Measurements from ENCODE around the gene SLC44A2.

Gene SLC44A2

GRCh38 chr19:10611907-10612306, 13.4 kb upstream of the SLC44A2 start:
- intact Hi-C loops (cut with DNase I), result no loop called here

GRCh38 chr19:10612499-10613119, 12.7 kb upstream of the SLC44A2 start:
- intact Hi-C loops (cut with DNase I), result no loop called here
- DNase-seq, result peak; percentile 47 to 89 (median 73)

More at GRCh38 chr19:10611907-10612306, 13.4 kb upstream of the SLC44A2 start:
- DNase-seq, result no peak

- intact Hi-C loops (cut with DNase I), result no loop called here
- no peak for DNase-seq
These were observed 9.8 kb upstream of the SLC44A2 start for GRCh38 chr19:10615429-10616023.

DNA sequence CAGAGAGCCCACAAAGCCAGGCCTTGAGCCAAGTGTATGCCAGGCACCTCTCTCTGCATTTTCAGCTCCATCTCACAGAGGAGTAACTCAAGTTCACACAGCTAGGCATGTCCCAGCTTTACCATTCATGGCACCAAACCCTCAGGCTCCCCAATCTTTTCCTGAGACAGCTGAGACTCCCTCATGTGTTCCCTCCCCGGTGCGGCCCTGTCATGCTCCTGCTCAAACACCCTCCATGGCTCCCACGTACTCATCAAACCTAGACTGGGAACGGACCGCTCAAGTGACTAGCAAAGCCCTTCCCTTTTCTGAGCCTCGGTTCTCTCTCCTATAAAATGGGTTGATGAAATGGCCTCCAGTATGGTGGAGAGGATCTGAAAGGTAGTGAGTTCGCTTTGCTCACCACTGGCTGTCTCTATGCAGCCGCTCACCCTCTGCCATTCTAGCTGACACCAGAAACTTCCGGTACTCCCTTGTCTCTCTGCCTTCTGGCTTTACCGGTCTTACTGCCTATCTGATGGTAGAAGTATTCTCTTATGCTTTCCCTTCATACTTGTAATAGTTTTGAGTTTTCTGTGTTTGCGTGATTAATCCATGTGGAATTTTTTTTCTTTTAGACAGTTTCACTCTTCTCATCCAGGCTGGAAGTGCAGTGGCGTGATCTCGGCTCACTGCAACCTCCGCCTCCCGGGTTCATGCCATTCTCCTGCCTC, 7.8 kb upstream of the SLC44A2 start:
- intact Hi-C loops (cut with DNase I), result no loop called here
- DNase-seq, result no peak

GRCh38 chr19:10618846-10619245, 6.5 kb upstream of the SLC44A2 start:
- DNase-seq, result no peak
- intact Hi-C loops (cut with DNase I), result no loop called here

DNA sequence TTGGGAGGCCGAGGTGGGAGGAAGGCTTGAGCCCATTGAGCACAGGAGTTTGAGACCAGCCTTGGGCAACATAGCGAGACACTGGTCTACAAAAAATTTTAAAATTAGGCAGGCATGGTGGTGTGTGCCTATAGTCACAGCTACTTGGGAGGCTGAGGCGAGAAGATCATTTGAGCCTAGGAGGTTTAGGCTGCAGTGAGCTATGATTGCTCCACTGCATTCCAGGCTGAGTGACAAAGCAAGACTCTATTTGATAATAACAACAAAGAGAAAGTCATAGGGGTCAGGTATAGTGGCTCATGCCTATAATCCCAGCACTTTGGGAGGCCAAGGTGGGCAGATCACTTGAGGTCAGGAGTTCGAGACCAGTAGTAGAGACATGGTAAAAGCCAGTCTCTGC, 4.6 kb upstream of the SLC44A2 start:
- intact Hi-C loops (cut with DNase I), result no loop called here

GRCh38 chr19:10621966-10622365, 3.4 kb upstream of the SLC44A2 start:
- intact Hi-C loops (cut with DNase I), result no loop called here
- DNase-seq, result no peak

More for the DNA sequence above, 4.6 kb upstream of the SLC44A2 start:
- DNase-seq, result no peak

GRCh38 chr19:10624585-10624984, 768 bp upstream of the SLC44A2 start:
- intact Hi-C loops (cut with DNase I), result no loop called here
- no peak for DNase-seq

DNA sequence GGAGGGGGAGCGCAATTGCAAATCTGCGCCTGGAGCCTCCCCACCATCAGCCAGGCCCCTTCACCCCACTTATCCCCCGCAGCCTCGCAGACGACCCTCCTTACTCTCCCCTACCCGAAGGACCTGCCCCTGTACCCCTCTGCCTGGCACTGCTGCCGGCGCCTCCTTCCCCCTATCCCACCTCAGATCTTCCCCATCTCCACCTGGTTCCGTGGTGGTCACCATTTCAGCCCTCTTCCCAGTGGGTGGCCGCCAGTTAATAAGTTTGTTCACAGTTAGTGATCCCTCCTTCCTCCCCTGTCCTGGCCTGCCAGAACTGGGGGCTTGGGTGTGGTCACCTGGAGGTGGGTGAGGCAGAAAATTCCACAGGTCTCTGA, 397 bp downstream of the SLC44A2 start:
- intact Hi-C loops (cut with DNase I), result no loop called here
- DNase-seq, result no peak

DNA sequence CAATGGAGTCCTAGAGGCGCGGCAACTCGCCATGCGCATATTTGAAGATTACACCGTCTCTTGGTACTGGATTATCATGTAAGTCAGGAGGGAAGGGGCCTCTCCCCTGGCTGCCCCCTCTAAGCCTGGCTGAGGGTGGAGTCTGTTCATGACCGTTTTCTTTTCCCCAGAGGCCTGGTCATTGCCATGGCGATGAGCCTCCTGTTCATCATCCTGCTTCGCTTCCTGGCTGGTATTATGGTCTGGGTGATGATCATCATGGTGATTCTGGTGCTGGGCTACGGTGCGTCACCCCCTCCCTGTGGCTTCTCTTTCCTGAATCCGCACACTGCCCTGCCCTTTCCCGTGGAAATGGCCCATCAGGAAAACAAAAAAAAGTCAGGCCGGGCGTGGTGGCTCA, 6.5 kb downstream of the SLC44A2 start:
- DNase-seq, result no peak
- intact Hi-C loops (cut with DNase I), result no loop called here

- intact Hi-C loops (cut with DNase I), result no loop called here
- no peak for DNase-seq
These were observed 9.1 kb downstream of the SLC44A2 start for GRCh38 chr19:10634430-10634829.

GRCh38 chr19:10634963-10635362, 9.6 kb downstream of the SLC44A2 start:
- intact Hi-C loops (cut with DNase I), result no loop called here
- DNase-seq, result no peak

DNA sequence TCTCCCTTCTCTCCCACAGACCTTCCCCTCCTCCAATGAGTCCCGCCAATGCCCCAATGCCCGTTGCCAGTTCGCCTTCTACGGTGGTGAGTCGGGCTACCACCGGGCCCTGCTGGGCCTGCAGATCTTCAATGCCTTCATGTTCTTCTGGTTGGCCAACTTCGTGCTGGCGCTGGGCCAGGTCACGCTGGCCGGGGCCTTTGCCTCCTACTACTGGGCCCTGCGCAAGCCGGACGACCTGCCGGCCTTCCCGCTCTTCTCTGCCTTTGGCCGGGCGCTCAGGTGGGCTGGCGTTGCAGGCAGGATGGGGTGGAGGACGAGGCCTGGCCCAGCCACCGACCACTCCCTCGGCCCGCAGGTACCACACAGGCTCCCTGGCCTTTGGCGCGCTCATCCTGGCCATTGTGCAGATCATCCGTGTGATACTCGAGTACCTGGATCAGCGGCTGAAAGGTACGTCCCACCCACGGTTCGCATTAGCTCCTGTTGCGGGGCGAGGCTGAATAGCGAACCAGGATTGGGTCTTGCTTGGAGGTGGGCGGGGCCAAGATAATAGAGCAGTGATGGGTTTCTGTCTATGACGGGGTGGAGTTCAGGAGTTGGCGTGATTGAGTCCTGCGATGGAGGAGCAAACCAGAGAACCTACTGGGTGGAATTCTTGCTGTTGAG, 11.1 kb downstream of the SLC44A2 start:
- intact Hi-C loops (cut with DNase I), result no loop called here
- peak in 4 of 42 donors; percentile 11 to 39 (median 17) for DNase-seq

- peak in 2 of 42 donors; percentile 13 to 51 for DNase-seq
- intact Hi-C loops (cut with DNase I), result no loop called here
These were observed 12.5 kb downstream of the SLC44A2 start for GRCh38 chr19:10637894-10638293.

- DNase-seq, result no peak
- intact Hi-C loops (cut with DNase I), result no loop called here
These were observed 14.5 kb downstream of the SLC44A2 start for GRCh38 chr19:10639836-10640235.

GRCh38 chr19:10640361-10640760, 15.0 kb downstream of the SLC44A2 start:
- intact Hi-C loops (cut with DNase I), result no loop called here
- no peak for DNase-seq

DNA sequence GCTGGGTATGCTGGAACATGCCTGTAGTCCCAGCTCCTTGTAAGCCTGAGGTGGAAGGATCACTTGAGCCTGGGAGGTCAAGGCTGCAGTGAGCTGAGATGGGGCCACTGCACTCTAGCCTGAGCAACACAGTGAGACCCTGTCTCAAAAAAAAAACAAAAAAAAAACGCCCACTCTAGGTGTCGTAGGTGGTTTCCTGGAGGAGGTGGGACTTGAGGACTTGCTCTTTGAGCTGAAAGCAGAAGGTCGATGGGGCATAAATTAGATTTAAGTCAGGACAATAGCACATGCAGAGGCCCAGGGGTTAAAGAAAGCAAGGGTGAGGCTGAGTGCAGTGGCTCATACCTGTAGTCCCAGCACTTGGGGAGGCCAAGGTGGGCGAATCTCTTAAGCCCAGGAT, 15.9 kb downstream of the SLC44A2 start:
- intact Hi-C loops (cut with DNase I), result no loop called here

DNA sequence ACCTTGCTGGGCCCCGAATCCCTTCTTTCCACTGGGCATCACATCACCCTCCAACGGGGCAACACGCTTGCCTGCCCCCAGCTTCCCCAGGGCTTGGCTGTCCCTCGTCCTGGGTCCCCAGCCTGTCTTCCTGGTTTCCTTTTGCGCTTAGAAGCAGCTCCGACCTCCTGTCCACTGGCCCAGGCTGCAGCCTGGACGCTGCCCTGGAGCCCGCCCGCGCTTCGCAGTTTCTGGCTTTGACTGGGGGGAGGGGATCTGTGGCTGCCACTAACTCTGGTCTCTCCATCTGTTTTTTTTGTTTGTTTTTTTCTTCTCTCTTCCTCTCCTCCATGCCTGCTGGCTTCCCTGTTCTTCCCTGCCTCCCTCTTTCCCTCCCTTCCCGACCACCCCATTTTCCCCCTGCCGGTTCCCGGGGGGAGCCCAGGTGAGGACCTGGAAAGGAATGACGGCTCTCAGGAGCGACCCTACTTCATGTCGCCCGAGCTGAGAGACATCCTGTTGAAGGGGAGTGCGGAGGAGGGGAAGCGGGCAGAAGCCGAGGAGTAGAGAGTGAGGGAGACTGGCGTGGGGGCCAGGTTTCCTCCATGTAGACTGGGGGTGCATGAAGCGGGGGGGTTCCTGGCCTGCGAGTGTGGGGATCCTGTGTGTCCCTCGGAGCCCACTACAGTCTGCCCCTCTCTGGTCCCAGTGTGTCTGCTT, 17.3 kb downstream of the SLC44A2 start:
- DNase-seq, result peak in 3 of 42 donors; percentile 18 to 43 (median 21)
- intact Hi-C loops (cut with DNase I), result no loop called here

More for the DNA sequence above, 15.9 kb downstream of the SLC44A2 start:
- no peak for DNase-seq

DNA sequence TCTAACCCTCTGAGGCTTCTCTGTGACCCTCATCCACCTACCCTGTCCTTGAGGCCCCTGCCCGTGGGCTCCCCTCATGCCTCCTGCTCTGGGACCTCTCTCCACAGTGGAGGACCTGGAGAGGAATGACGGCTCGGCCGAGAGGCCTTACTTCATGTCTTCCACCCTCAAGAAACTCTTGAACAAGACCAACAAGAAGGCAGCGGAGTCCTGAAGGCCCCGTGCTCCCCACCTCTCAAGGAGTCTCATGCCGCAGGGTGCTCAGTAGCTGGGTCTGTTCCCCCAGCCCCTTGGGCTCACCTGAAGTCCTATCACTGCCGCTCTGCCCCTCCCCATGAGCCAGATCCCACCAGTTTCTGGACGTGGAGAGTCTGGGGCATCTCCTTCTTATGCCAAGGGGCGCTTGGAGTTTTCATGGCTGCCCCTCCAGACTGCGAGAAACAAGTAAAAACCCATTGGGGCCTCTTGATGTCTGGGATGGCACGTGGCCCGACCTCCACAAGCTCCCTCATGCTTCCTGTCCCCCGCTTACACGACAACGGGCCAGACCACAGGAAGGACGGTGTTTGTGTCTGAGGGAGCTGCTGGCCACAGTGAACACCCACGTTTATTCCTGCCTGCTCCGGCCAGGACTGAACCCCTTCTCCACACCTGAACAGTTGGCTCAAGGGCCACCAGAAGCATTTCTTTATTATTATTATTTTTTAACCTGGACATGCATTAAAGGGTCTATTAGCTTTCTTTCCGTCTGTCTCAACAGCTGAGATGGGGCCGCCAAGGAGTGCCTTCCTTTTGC, 18.0 kb downstream of the SLC44A2 start:
- DNase-seq, result no peak
- intact Hi-C loops (cut with DNase I), result no loop called here
